GM18498 (cell line): ENCODE results near the gene GNAQ.
"Not testable (repeated sequence)": the region's sequence is repeated elsewhere in the genome, so short reads cannot be mapped to it uniquely, and the experiment has no call there.

Experiments used
- ATAC-seq: cut with Tn5 transposase; IDR thresholded peaks from one replicate; pipeline ENCODE4 v1.9.1; 2021; ENCODE audit warnings: mild to moderate bottlenecking, moderate library complexity; ENCODE audit not compliant: unreplicated experiment

Gene GNAQ

DNA sequence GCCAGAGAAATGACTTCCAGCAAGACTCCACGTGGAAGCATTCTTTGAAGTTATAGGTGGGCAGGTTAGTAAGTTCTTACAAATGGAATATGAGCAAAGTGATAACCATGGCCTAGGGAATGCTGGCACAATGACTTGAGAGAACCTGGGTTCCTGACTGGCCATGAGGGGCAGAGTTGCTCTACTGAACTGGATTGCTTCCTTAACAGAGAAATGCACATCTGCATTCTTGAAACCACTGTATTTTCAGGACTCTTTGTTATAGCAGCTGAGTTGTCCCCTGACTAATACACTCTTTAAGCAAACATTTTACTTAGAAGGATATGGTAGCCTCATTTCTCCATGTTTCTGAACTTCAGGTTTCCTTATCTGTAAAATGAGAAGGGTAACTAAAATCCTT lies 275.2 kb downstream of the GNAQ start:
- ATAC-seq = no peak

DNA sequence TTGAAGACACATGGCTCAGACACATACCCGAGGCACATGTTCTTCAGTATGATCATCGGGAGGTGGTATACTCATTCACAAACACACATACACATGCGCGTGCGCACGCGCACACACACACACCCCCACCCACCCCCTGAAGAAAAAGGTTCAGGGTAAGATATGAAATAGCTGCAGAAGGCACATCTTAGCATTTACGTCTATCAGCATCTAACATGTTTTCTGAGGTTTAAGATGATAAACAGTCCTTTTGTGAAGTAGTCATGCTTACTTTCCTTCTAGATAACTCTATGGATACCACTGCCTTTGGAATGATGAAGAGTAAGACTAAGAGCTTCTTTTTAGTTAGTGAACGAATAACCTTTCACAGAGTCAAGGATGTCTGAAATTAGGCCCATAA lies 278.4 kb downstream of the GNAQ start:
- ATAC-seq = no peak

DNA sequence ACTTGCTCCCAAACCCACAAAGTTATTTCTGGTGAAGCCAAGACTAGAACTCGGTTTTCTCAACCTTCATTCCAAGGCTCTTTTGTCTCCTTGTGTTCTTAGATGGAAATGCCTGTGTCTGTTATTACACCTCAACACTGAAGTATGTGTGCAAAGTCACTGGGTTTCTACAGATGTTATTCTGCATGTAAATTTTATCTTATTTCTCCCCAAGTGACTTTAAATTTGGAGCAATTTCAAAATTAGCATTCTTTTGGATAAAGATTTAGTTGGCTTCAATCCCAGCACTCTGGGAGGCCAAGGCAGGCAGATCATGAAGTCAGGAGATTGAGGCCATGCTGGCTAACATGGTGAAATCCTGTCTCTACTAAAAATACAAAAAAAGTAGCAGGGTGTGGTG lies 279.1 kb downstream of the GNAQ start:
- ATAC-seq = no peak

DNA sequence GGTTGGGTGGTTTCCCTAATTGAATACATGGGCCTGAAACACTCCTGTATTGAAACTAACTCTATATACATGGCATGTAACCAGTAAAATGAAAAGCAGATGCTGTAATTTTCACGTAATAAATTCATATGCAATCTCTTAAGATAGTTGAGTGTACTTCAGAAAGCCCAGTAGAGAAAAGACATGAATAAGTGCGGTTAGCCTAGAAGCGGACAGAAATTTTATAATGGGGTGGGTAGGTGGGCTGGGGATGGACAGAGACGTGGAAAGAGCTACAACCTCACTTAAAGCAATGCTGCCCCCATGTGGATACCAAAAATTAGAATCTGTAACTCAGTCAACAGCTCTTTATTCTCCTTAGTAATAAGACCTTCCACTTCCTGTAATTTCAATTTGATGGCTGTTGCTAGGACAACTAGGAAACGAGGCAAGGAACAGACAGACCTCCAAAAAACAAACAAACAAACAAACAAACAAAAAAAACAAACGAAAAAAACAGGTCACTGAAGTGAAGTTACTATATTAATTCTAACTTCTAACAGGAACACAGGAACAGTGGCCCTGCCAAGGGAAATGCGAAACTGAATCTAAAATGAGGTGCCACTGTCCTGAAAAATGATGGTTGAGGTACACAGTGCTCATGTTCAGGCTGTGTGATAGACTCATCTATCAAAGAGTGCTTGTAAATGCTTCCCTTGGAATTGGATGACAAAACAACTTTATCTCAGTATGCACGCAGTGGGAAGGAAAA lies 280.1 kb downstream of the GNAQ start:
- no peak for ATAC-seq

DNA sequence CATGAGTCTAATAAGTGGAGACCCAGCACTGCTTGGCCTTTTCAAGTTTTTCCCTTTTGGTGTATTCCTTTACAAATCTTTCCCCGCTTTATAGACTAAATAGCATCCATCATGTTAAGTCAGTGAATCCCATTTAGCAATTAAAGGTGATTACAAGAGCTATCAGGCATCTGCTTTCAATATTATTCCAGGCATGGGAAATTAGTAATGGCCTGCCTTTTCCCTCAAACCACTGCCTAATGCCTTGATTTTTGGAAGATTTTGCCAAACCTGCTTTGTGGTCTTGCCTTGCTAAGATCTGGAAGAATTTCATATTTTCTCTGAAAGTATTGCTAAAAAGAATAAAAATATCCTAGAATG lies 280.6 kb downstream of the GNAQ start:
- no peak for ATAC-seq

DNA sequence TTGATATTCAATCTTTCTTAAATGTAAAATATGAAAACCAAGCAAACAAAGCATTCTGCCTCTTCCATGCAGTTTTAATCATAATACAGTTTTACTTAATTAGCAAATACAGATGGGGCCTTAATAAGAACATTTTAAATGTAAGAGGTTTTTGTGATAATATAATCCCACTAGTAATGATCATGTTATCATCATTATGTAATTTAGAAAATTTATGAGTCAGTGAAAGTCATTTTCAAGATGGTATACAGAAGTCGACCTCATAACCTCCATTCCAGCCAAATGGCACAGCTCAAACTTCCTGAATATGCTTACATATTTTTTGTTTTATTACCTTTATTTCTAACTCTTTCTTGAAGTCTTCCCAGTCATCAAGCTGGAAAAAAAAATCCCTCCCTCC lies 281.3 kb downstream of the GNAQ start:
- ATAC-seq = no peak

DNA sequence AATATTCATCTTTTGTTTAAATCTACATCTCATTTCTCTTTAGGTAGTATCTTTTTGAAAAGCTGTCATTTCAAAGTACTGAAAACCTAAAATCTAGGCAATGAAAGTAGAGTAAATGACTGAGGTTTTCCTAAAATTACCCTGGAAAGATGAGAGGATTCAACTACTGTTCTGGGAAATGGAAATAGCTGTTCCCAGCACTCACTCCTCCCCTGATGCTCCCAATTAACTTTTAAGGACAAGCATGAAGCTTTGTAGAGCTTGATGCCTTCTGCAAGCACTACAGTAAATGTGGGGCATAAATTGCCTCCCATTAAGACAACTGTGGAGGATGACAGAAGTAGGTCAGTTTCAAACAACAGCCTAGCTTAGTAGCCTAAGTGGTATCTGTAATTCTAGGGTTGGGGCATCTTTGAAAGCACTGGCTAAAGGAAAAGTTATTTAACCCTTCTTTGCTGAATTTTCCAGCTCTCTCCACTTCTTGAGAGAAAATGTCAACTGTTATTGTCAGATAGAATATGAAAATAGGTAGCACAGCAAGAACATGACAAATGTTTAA lies 283.3 kb downstream of the GNAQ start:
- ATAC-seq = no peak

DNA sequence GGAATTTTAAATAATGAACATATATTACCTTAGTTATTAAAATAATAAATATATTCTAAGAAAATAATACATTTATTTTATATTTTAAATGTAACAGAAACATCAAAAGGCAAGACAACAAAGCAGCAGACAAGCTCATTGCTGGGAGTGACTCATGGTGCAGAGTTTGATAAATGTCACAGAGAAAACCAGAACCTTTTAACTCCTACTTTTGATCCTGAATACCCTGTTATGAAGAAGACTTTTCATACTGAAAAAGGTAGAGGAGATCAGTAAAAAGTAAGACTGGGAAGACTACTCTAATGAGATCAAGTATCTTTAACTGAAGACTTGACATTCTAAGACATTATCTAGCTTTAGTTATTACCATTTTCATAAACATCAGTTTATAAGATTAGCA lies 284.4 kb downstream of the GNAQ start:
- ATAC-seq = no peak

DNA sequence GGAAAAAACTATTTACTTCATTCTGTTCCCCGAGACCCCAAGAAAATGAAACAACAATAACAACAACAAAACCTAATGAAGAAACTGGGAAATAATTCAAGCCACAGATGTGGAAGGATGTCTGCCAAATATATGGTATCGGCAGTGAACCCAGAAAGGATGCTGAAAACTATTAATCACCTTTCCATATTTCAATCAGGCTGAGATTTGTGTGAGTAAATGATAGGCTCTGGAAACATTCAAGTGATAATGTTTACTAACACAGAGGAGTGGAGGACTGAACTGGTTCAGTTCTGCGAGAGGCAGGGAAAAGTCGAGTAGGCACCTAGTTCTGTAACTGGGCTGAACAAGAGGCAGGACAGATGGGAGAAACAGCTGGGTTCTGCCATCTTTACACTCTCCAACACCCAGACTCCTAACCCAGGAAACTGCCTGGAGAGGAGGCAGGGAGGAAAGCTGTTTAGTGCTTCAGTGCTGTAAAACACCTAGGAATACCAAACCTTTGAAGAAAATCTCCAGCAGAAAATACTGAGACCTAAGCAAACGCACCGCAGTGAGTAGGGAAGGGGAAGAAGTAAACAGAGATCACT lies 286.7 kb downstream of the GNAQ start:
- no peak for ATAC-seq

DNA sequence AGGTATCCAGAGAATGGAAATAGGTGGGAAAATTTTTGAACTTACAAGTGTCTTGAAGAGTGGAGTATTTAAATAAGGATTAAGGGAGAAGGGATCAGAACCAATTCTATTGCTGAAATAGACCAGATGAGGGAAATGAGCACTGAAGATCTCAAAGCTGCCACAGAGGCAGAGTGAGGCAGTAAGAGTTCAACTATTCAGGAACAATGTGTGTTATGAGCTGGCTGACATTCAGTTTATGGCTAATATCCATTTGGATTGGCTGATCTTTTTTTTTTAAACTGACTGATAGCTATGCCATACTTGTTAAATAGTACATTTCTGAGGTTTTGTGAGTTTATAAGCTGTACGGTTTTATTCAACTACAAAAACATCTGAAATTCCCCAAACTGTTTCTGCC lies 288.2 kb downstream of the GNAQ start:
- no peak for ATAC-seq

DNA sequence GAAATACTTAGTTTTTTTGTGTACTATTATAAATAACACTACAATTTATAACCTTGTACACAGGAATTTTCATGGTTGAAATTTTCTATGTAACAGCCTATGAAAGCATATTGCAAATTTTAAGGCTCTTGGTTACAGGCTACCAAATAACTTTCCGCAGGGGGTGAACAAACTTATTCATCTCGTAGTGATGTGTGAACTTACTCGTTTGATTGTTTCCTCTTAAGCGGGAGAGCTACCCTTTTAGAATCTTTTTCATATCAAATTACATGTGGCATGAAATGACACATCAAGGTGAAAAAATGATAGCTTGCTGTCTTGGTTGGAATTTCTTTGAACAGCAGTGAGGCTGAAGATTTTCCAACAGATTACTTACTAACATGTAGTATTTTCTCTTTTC lies 292.7 kb downstream of the GNAQ start:
- no peak for ATAC-seq

DNA sequence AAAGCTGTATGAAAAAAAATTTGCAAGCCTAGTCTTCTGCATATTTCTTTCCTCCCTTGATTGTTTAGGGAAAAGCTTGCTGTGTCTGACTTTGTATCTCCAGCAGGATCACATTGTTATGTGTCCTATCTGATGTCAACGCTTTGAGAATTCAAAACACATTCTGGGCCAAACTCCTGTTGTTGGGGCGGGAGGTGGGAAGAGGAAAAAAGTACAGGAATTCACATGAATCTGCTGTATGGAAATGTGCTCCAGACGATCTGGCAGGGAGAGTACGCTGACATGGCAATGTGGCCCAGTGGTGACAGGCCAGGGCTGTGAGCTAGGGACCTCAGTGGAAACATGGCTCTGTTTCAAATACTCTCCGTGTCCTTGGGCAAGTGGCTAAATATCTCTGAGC lies 296.1 kb downstream of the GNAQ start:
- no peak for ATAC-seq

DNA sequence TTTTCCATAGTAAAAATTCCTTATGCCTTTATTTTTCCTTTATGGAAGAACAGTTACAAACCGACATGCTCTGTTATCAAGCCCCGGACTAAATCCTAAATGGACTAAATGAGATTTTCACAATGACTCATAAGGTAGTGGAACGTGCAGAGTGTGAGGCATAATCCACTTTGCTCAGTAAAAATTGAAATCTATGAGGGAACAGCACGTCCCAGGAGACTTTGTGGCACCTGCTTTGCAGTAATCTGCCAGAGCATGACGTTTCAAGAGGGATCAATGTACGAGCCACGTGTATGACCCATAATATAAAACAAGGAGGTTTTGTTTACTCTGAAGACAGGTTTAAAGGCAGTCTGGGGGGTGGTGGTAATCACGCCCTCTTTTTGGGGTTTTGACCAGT lies 299.7 kb downstream of the GNAQ start:
- no peak for ATAC-seq

DNA sequence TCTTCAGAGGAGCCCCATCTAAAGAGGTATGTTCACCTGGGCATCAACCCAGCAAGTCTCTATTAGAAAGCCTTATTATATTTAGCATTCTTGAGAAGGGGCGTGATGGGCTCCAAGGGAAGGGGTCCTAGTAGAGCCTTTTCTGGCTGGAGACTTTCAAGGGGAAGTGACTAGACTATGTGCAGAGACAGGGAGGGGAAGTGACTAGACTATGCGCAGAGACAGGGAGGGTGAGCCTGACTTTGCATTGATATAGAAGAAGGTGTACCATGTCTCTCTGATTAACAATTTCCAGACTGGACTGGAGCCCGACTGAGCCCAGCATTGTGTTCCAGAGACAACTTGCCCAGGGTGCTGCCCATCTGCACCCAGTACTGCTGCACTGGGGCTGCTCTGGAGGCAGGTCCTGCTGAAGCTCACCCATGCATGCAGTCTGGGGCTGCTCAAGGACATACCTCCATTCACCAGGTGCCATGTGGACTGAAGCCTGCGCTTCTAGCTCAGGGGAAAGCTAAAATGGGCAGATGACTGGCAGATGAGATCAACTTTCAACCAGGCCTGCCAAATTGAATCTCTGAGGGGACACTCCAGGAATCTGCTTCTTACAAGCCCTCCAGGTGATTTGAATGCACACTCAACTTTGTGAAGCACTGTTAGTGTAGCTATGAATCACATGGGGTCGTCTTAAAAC lies 300.5 kb downstream of the GNAQ start:
- ATAC-seq = no peak

DNA sequence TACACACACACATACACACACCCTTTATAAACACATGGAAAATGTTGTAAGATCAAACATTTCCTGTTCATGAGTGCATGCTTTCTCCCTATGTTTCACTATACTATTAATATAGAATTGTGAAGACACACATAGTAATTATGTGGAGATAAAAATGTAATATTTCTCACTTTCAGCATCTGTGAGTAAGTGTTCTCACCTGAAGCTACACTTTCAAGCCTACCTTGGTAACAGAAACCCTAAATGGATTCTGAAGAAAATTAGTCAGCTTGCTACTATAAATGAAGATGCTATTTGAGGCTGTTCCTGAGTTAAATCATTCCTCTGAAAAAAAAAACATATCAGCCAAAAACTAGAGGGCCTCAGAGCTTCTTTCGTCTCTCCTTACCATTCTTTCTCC lies 302.4 kb downstream of the GNAQ start:
- ATAC-seq = no peak

DNA sequence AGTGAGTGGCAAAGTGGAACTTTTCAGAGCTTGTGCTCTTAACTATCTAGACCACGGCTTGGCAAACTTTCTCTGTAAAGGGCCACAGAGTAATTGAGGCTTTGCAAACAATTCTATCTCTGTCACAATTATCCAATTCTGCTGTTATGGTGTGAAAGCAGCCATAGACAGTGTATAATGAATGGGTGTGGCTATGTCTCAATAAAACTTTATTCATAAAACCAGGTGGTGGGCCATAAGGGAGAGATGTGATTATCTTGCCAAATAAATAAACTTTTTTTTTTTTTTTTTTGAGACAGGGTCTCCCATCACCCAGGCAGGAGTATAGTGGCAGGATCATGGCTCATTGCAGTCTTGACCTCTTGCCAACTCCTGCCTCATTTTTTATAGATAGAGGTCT lies 304.8 kb downstream of the GNAQ start:
- no peak for ATAC-seq

DNA sequence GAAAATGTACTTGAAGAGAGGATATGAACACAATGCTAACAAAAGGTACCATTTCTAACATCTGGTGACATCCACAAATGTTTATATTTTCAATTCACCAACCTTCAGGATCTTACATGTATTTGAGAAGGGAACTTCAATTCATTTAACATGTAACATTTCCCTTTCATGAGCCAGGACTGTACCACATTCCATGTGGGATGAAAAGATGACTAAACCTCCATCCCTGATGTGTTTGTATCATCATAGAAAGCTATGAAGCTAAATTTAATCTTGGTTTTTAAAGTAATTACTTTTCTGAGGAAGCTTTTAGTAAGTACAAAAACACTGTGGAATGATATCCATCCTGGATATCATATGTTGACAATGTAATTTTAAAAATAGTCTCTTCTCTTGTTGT lies 305.3 kb downstream of the GNAQ start:
- ATAC-seq = no peak

DNA sequence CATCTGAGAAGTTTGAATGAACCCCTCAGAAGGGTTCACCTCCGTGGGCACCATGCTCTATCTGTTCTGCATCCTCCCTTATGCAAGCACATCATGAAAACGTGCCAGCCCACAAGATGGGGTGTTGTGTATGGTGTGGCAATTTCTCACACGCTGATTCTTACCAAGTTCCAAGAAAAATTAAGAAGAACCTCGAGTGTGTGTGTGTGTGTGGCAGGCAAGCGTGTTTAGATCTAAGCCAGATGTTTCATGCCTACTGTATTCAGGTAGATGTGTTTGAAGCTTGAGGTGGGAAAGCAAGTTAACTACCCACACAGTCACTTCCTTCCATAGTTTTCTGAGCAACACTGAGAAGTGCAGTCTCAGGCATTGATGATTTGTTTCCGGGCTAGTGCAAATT lies 305.8 kb downstream of the GNAQ start:
- no peak for ATAC-seq

DNA sequence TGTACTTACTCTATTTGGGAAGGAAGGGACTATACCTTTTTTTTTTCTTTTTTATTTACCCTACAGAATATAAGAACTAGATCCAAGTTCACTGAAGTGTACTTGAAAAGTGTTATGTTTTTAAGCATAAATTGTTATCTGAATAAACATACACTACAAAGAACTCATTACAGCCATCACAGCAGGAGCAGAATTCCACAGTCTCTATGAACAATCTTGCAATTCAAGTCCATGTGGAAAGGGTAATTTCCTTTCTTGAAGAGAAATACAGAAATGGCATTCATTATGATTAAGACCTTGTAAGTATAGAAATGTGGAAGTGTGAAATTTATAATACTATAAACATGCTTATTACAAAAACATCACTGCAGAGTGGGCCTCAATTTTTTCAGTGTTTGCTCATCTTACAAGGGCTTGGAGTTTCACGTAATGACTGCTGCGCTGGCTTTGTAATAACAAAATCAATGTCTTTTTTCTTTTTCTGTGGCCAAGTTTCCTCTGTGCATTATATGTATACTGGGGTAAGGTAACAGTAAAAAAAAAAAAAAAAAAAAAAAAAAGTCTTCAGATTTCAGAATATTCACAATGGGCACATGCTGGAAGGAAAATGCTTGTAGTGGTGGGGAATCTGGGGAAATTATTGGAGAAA lies 306.4 kb downstream of the GNAQ start:
- no peak for ATAC-seq

DNA sequence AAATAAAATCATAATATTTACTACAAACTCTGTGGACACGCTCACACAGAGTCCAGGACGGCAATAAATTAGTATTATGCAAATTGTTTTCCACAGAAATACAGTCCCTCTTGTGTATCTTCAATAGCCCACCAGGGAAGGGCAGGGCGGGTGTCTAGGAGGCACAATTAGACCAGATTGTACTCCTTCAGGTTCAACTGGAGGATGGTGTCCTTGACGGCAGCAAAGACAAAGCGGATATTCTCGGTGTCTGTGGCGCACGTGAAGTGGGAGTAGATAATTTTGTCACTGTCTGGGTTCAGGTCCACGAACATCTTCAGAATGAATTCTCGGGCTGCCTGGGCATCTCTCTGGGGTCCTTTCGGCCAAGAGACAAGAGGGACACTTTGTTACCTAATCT lies 310.5 kb downstream of the GNAQ start:
- not testable (repeated sequence) for ATAC-seq

DNA sequence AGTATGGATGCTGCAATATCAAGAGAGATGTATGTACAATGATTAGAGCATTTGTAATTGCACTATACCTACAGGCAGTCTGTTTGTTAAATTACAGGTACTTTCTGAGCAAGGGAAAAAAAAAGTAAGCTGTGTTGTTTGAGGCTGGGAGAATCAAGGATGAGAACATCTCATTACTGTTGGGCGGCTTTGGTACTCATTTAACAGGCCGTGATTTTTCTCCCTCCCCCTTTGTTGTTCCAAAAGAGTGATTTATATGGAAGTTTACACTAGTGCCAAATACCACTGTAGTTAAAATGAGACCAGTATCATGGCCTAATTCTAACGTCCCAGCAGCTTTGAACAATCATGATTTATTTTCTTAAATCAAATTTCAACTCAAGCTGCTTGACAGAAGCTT lies 312.3 kb downstream of the GNAQ start:
- ATAC-seq = no peak

DNA sequence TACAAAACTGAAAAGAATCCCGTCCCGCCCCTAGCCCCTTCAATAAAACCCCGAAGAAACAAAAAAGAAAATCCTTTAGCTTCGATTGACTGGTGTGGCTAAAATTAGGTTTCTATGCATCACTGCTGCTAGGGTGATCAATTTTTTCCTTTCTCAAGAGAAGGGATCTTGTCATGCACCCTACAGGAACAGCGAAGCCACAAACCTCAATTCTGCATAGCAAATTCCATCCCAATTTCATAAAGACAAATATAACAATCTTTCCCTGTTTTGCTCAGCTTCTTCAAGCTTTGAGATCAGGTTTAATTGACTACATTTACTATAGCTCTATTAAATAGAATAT lies 313.3 kb downstream of the GNAQ start:
- ATAC-seq = not testable (repeated sequence)
